Caco-2 (cell line): Measurements from ENCODE around the gene MYO9B. TPM values are rescaled to one million over a fixed set of nuclear protein-coding genes. Genes with fewer than 3 reads are reported as not detected.
"Not testable (repeated sequence)": the region's sequence is repeated elsewhere in the genome, so short reads cannot be mapped to it uniquely, and the experiment has no call there.

Source experiments
- BruUV-seq: library from RNA; stranded (reverse); fragments of 400-500 nt; replicated peaks from 2 replicates; lab custom pipeline; 2021; lab: Mats Ljungman, UMichigan
- CTCF ChIA-PET: fragments of 300-600 bp; sonication (Branson Sonifier 250); formaldehyde crosslinking; loops from one replicate; lab custom pipeline; 2022; ENCODE audit warnings: antibody characterized with exemption; lab: Charles Lee
- POLR2A ChIA-PET: fragments of 300-600 bp; sonication (Branson Sonifier 250); formaldehyde crosslinking; loops from one replicate; lab custom pipeline; 2022; ENCODE audit warnings: antibody characterized with exemption; lab: Charles Lee
- DNase-seq, 2 experiments: peaks; one replicate each; pipeline versions ENCODE4 v3.0.0 to v3.0.0-alpha.2; 2020 to 2022
- H3K27me3 ChIP-seq: replicated peaks from 2 replicates; pipeline ENCODE4 v1.6.0; 2011; ENCODE audit warnings: low read length; ENCODE audit not compliant: control insufficient read depth, insufficient read depth
- H3K36me3 ChIP-seq: 2 replicates; pipeline ENCODE4 v1.5.1; 2011; ENCODE audit warnings: low read length; ENCODE audit not compliant: control insufficient read depth, insufficient read depth
- H3K4me1 ChIP-seq: fragments of 250-450 bp; sonication (Bioruptor Pico); 2 replicates; pipeline ENCODE4 v1.5.1; 2020; ENCODE audit warnings: mild to moderate bottlenecking
- H3K4me3 ChIP-seq: 2 replicates; pipeline ENCODE4 v1.5.1; 2011; ENCODE audit warnings: low read depth, mild to moderate bottlenecking, control low read depth, low read length
- H3K9me3 ChIP-seq: fragments of 250-450 bp; sonication (Bioruptor Pico); 2 replicates; pipeline ENCODE4 v1.5.1; 2020; ENCODE audit warnings: mild to moderate bottlenecking, moderate library complexity
- H3K27ac Mint-ChIP-seq: one replicate; pipeline ENCODE4 v1.8.0; 2022; ENCODE audit warnings: mixed read lengths; ENCODE audit not compliant: unreplicated experiment
- H3K27me3 Mint-ChIP-seq: one replicate; pipeline ENCODE4 v1.8.0; 2022; ENCODE audit warnings: mixed read lengths; ENCODE audit not compliant: insufficient read depth, unreplicated experiment
- H3K36me3 Mint-ChIP-seq: one replicate; pipeline ENCODE4 v1.8.0; 2022; ENCODE audit warnings: mild to moderate bottlenecking, mixed read lengths; ENCODE audit not compliant: insufficient read depth, unreplicated experiment
- H3K4me1 Mint-ChIP-seq: one replicate; pipeline ENCODE4 v1.8.0; 2022; ENCODE audit warnings: low read depth, mixed read lengths; ENCODE audit not compliant: unreplicated experiment
- H3K4me3 Mint-ChIP-seq: one replicate; pipeline ENCODE4 v1.8.0; 2022; ENCODE audit warnings: mild to moderate bottlenecking, moderate library complexity, mixed read lengths; ENCODE audit not compliant: unreplicated experiment
- H3K9me3 Mint-ChIP-seq: one replicate; pipeline ENCODE4 v1.8.0; 2022; ENCODE audit warnings: mixed read lengths; ENCODE audit not compliant: unreplicated experiment
- intact Hi-C: fragments of 100-400 bp; cut with micrococcal nuclease; formaldehyde crosslinking; loops from one replicate; pipeline ENCODE4 v1.10.0; 2022; ENCODE audit not compliant: unreplicated experiment
- total RNA-seq: library from RNA; stranded (reverse); gene quantifications from 2 replicates; pipeline ENCODE4 v1.2.3, GENCODE V29; 2022
- TF ChIP-seq, protein P1 (sequence below), 2 experiments: fragments of 200-600 bp in 1 of 2; IDR thresholded peaks; 1 replicate in 1 of 2; 2 replicates in 1 of 2; pipeline versions ENCODE4 v1.5.1 to v1.8.0; 2011 to 2022; ENCODE audit warnings: antibody characterized with exemption in 1 of 2, control low read depth in 1 of 2, inconsistent platforms in 1 of 2, low read depth in 1 of 2, low read length in 1 of 2, mild to moderate bottlenecking in 1 of 2, moderate library complexity in 1 of 2; ENCODE audit not compliant: insufficient read depth in 1 of 2, severe bottlenecking in 1 of 2, unreplicated experiment in 1 of 2

MYO9B gene
- total RNA-seq, 1 experiment from 2014 or later: 47.6 TPM

GRCh38 chr19:17158584-17158983, 83.0 kb downstream of the MYO9B start:
- Mint-ChIP-seq H3K4me3 (no peak overlapping the region), H3K27me3 (no peaks in the 10 kb centered on the region), H3K9me3 (no peaks in the 10 kb centered on the region), H3K27ac (no peak overlapping the region), H3K36me3 (peaks cover 21% of the 10 kb centered on the region), H3K4me1 (no peaks in the 10 kb centered on the region)
- TF ChIP-seq, protein P1, sequence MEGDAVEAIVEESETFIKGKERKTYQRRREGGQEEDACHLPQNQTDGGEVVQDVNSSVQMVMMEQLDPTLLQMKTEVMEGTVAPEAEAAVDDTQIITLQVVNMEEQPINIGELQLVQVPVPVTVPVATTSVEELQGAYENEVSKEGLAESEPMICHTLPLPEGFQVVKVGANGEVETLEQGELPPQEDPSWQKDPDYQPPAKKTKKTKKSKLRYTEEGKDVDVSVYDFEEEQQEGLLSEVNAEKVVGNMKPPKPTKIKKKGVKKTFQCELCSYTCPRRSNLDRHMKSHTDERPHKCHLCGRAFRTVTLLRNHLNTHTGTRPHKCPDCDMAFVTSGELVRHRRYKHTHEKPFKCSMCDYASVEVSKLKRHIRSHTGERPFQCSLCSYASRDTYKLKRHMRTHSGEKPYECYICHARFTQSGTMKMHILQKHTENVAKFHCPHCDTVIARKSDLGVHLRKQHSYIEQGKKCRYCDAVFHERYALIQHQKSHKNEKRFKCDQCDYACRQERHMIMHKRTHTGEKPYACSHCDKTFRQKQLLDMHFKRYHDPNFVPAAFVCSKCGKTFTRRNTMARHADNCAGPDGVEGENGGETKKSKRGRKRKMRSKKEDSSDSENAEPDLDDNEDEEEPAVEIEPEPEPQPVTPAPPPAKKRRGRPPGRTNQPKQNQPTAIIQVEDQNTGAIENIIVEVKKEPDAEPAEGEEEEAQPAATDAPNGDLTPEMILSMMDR (IDR thresholded peaks at IDR 0.05; ENCODE audit: insufficient read depth in 1 of 2, low read depth in 1 of 2, low read length in 1 of 2, severe bottlenecking in 1 of 2, unreplicated experiment in 1 of 2): no peak
- Histone ChIP-seq H3K9me3 (no peaks in the 10 kb centered on the region), H3K4me3 (no peak overlapping the region), H3K4me1 (no peaks in the 10 kb centered on the region), H3K36me3 (no peaks in the 10 kb centered on the region), H3K27me3 (no peaks in the 10 kb centered on the region)
- intact Hi-C loops: no loop called here
- no TSS peak for BruUV-seq
- ChIA-PET POLR2A (no interaction called here), CTCF (no interaction called here)
- DNase-seq: no peak

- H3K4me1 ChIP-seq: no peaks in the 10 kb centered on the region
- no peaks in the 10 kb centered on the region for H3K9me3 Mint-ChIP-seq
- no peak for DNase-seq
- H3K4me3 Mint-ChIP-seq: no peak overlapping the region
- no peaks in the 10 kb centered on the region for H3K9me3 ChIP-seq
- H3K36me3 Mint-ChIP-seq: peaks cover 26% of the 10 kb centered on the region
- no peaks in the 10 kb centered on the region for H3K36me3 ChIP-seq
- no TSS peak for BruUV-seq
- TF ChIP-seq, protein P1 (IDR thresholded peaks at IDR 0.05; ENCODE audit: insufficient read depth in 1 of 2, low read depth in 1 of 2, low read length in 1 of 2, severe bottlenecking in 1 of 2, unreplicated experiment in 1 of 2): no peak
- CTCF ChIA-PET: no interaction called here
- H3K27me3 Mint-ChIP-seq: no peaks in the 10 kb centered on the region
- H3K27ac Mint-ChIP-seq: no peak overlapping the region
- no peaks in the 10 kb centered on the region for H3K4me1 Mint-ChIP-seq
- intact Hi-C loops: no loop called here
- H3K4me3 ChIP-seq: no peak overlapping the region
- POLR2A ChIA-PET: no interaction called here
- no peaks in the 10 kb centered on the region for H3K27me3 ChIP-seq
Observed at GRCh38 chr19:17159466-17160393, 84.2 kb downstream of the MYO9B start.

DNA sequence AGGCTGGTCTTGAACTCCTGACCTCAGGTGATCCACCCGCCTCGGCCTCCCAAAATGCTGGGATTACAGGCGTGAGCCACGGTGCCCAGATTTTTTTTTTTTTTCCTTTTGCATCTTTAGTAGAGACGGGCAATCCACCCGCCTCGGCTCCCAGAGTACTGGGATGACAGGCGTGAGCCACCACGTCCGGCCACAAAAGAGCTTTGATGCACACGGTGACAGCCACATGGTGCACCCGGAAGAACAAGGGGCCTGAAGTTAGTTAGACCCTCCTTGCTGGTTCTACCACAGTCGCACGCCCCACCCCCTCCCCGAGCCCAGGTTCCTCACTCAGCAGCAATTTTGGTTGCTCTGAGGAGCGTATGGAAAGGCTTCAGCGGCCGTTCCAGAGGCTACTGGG, 85.3 kb downstream of the MYO9B start:
- Histone ChIP-seq H3K36me3 (no peaks in the 10 kb centered on the region), H3K4me3 (no peak overlapping the region), H3K4me1 (no peaks in the 10 kb centered on the region), H3K27me3 (no peaks in the 10 kb centered on the region), H3K9me3 (no peaks in the 10 kb centered on the region)
- Mint-ChIP-seq H3K36me3 (peaks cover 30% of the 10 kb centered on the region), H3K4me1 (no peaks in the 10 kb centered on the region), H3K27me3 (no peaks in the 10 kb centered on the region), H3K9me3 (no peaks in the 10 kb centered on the region), H3K27ac (no peak overlapping the region), H3K4me3 (no peak overlapping the region)
- CTCF ChIA-PET: no interaction called here
- intact Hi-C loops: no loop called here
- POLR2A ChIA-PET: no interaction called here
- TF ChIP-seq, protein P1 (IDR thresholded peaks at IDR 0.05; ENCODE audit: insufficient read depth in 1 of 2, low read depth in 1 of 2, low read length in 1 of 2, severe bottlenecking in 1 of 2, unreplicated experiment in 1 of 2): no peak
- BruUV-seq: no TSS peak
- DNase-seq: no peak

GRCh38 chr19:17162131-17162530, 86.6 kb downstream of the MYO9B start:
- intact Hi-C loops, H3K27me3 ChIP-seq, POLR2A ChIA-PET, H3K4me1 ChIP-seq, H3K4me3 ChIP-seq, H3K4me1 Mint-ChIP-seq, H3K4me3 Mint-ChIP-seq, CTCF ChIA-PET, H3K9me3 ChIP-seq, DNase-seq, H3K9me3 Mint-ChIP-seq, BruUV-seq, H3K36me3 ChIP-seq, H3K27ac Mint-ChIP-seq, H3K27me3 Mint-ChIP-seq: not testable (repeated sequence)
- peaks cover 36% of the 10 kb centered on the region for H3K36me3 Mint-ChIP-seq
